Thoracic aorta (tissue), 2 donors: ENCODE data around the gene KCNJ15. TPM values are rescaled to one million over a fixed set of nuclear protein-coding genes. Genes with fewer than 3 reads are reported as not detected.

Experiments used
- ATAC-seq: fragments of 150-250 bp; one replicate; pipeline ENCODE4 v1.8.0; 2017; ENCODE audit warnings: low read depth; ENCODE audit not compliant: insufficient number of reproducible peaks, low FRiP score
- DNase-seq: peaks from one replicate; pipeline ENCODE4 v3.0.0-alpha.2; 2020; ENCODE audit warnings: low spot score
- H3K27ac ChIP-seq, 2 donors: fragments of 200-600 bp; sonication (generic); 1 replicate in 1 of 2; 2 replicates in 1 of 2; pipeline ENCODE4 v1.5.1; 2016; ENCODE audit warnings: mild to moderate bottlenecking in 2 of 2, moderate library complexity in 2 of 2
- H3K27me3 ChIP-seq: fragments of 200-600 bp; sonication (generic); replicated peaks from 2 replicates; pipeline ENCODE4 v1.6.0; 2016; ENCODE audit warnings: mild to moderate bottlenecking; ENCODE audit not compliant: insufficient read depth
- H3K36me3 ChIP-seq: fragments of 200-600 bp; sonication (generic); one replicate; pipeline ENCODE4 v1.5.1; 2016
- H3K4me1 ChIP-seq, 2 donors: fragments of 200-600 bp; sonication (generic); 1 replicate in 1 of 2; 2 replicates in 1 of 2; pipeline versions ENCODE4 v1.5.1 to v1.6.0; 2016; ENCODE audit warnings: low read depth in 2 of 2, mild to moderate bottlenecking in 1 of 2; ENCODE audit not compliant: control insufficient read depth in 1 of 2
- H3K4me3 ChIP-seq: fragments of 200-600 bp; sonication (generic); 2 replicates; pipeline ENCODE4 v1.5.1; 2016; ENCODE audit warnings: mild to moderate bottlenecking
- H3K9me3 ChIP-seq: fragments of 200-600 bp; sonication (generic); 2 replicates; pipeline ENCODE4 v1.5.1; 2016
- CTCF ChIP-seq: fragments of 200-600 bp; sonication (generic); IDR thresholded peaks from one replicate; pipeline ENCODE4 v1.5.1; 2019; ENCODE audit warnings: antibody characterized with exemption
- total RNA-seq, 2 donors: library from RNA; depleted of rRNA; stranded (reverse); fragments of >200 nt; gene quantifications; one replicate each; pipeline versions ENCODE4 v1.1.0 to v1.2.3, GENCODE V29; 2016

Gene KCNJ15
- total RNA-seq, 2 donors from 2014 or later: 0.41 to 1.8 TPM

GRCh38 chr21:38220270-38220737 is 36.5 kb upstream of the KCNJ15 start:
- no peak for TF ChIP-seq CTCF

GRCh38 chr21:38221594-38221993 is 35.2 kb upstream of the KCNJ15 start:
- DNase-seq: no peak
- no peak for ATAC-seq
- Histone ChIP-seq H3K27me3 (no peaks in the 10 kb centered on the region), H3K27ac (no peak overlapping the region), H3K9me3 (peaks cover 25% of the 10 kb centered on the region), H3K4me3 (no peak overlapping the region), H3K4me1 (peaks cover 0 to 21% of the 10 kb centered on the region in 2 donors), H3K36me3 (no peaks in the 10 kb centered on the region)
- no peak for TF ChIP-seq CTCF

More at GRCh38 chr21:38220270-38220737, 36.5 kb upstream of the KCNJ15 start:
- H3K4me1 ChIP-seq: peaks cover 0 to 21% of the 10 kb centered on the region in 2 donors
- H3K27ac ChIP-seq: peak overlapping the region in 1 of 2 donors; percentile 7
- ATAC-seq (no peak), DNase-seq (no peak)
- no peaks in the 10 kb centered on the region for H3K36me3 ChIP-seq
- no peaks in the 10 kb centered on the region for H3K27me3 ChIP-seq
- H3K9me3 ChIP-seq: peaks cover 21% of the 10 kb centered on the region
- no peak overlapping the region for H3K4me3 ChIP-seq

- Histone ChIP-seq H3K27me3 (no peaks in the 10 kb centered on the region), H3K36me3 (no peaks in the 10 kb centered on the region), H3K27ac (no peak overlapping the region), H3K4me1 (peaks cover 0 to 20% of the 10 kb centered on the region in 2 donors), H3K4me3 (no peak overlapping the region), H3K9me3 (peaks cover 31% of the 10 kb centered on the region)
- DNase-seq (no peak), ATAC-seq (no peak)
- no peak for TF ChIP-seq CTCF
Observed at GRCh38 chr21:38223893-38224540, 32.8 kb upstream of the KCNJ15 start.

GRCh38 chr21:38227401-38227800 is 29.4 kb upstream of the KCNJ15 start:
- no peaks in the 10 kb centered on the region for H3K27me3 ChIP-seq
- H3K27ac ChIP-seq: peak overlapping the region in 1 of 2 donors; percentile 30
- TF ChIP-seq CTCF: no peak
- ATAC-seq (no peak), DNase-seq (no peak)
- H3K4me3 ChIP-seq: no peak overlapping the region
- peaks cover 52% of the 10 kb centered on the region for H3K9me3 ChIP-seq
- H3K4me1 ChIP-seq: peaks cover 0 to 7% of the 10 kb centered on the region in 2 donors
- no peaks in the 10 kb centered on the region for H3K36me3 ChIP-seq

- H3K27me3 ChIP-seq: no peaks in the 10 kb centered on the region
- H3K4me3 ChIP-seq: no peak overlapping the region
- H3K4me1 ChIP-seq: peaks cover 0 to 7% of the 10 kb centered on the region in 2 donors
- ATAC-seq: no peak
- no peak for DNase-seq
- H3K27ac ChIP-seq: peak overlapping the region; percentile 6 to 30
- no peak for TF ChIP-seq CTCF
- H3K36me3 ChIP-seq: no peaks in the 10 kb centered on the region
- peaks cover 52% of the 10 kb centered on the region for H3K9me3 ChIP-seq
Observed at GRCh38 chr21:38228115-38228514, 28.7 kb upstream of the KCNJ15 start.
